Effector memory CD4-positive, alpha-beta T cell (primary cell): ENCODE data around the gene MPC1L.
"Not testable (repeated sequence)": the region's sequence is repeated elsewhere in the genome, so short reads cannot be mapped to it uniquely, and the experiment has no call there.

Experiments
- DNase-seq, 3 donors: peaks; one replicate each; pipeline ENCODE4 v3.0.0-alpha.2; 2020
- H3K27ac ChIP-seq: 2 replicates; pipeline ENCODE4 v1.7.0; 2013; ENCODE audit warnings: mild to moderate bottlenecking, low read length, moderate library complexity; ENCODE audit not compliant: insufficient read depth, poor library complexity, severe bottlenecking
- H3K27me3 ChIP-seq: replicated peaks from 2 replicates; pipeline ENCODE4 v1.7.0; 2013; ENCODE audit warnings: mild to moderate bottlenecking, low read length; ENCODE audit not compliant: insufficient read depth, control insufficient read depth, poor library complexity, severe bottlenecking
- H3K36me3 ChIP-seq: 2 replicates; pipeline ENCODE4 v1.7.0; 2013; ENCODE audit warnings: mild to moderate bottlenecking, low read length, moderate library complexity; ENCODE audit not compliant: control insufficient read depth, insufficient read depth
- H3K4me1 ChIP-seq: 2 replicates; pipeline ENCODE4 v1.7.0; 2013; ENCODE audit warnings: low read length, mild to moderate bottlenecking; ENCODE audit not compliant: control insufficient read depth, insufficient read depth, poor library complexity, severe bottlenecking
- H3K4me3 ChIP-seq: 2 replicates; pipeline ENCODE4 v1.7.0; 2013; ENCODE audit warnings: low read length, low read depth, mild to moderate bottlenecking; ENCODE audit not compliant: insufficient read depth, poor library complexity, severe bottlenecking
- H3K9me3 ChIP-seq: 2 replicates; pipeline ENCODE4 v1.7.0; 2013; ENCODE audit warnings: mild to moderate bottlenecking, low read length, moderate library complexity; ENCODE audit not compliant: control insufficient read depth

Gene MPC1L

GRCh38 chrX:40582178-40582577 lies 41.0 kb upstream of the MPC1L start:
- not testable (repeated sequence) for DNase-seq, H3K4me1 ChIP-seq, H3K36me3 ChIP-seq, H3K27ac ChIP-seq, H3K9me3 ChIP-seq, H3K27me3 ChIP-seq, H3K4me3 ChIP-seq

- no peaks in the 10 kb centered on the region for H3K9me3 ChIP-seq
- no peaks in the 10 kb centered on the region for H3K36me3 ChIP-seq
- no peak for DNase-seq
- peaks cover 7% of the 10 kb centered on the region for H3K4me1 ChIP-seq
- no peak overlapping the region for H3K27ac ChIP-seq
- H3K4me3 ChIP-seq, result no peak overlapping the region
- H3K27me3 ChIP-seq, result no peaks in the 10 kb centered on the region
Measured at GRCh38 chrX:40582811-40583210, 40.4 kb upstream of the MPC1L start.

DNA sequence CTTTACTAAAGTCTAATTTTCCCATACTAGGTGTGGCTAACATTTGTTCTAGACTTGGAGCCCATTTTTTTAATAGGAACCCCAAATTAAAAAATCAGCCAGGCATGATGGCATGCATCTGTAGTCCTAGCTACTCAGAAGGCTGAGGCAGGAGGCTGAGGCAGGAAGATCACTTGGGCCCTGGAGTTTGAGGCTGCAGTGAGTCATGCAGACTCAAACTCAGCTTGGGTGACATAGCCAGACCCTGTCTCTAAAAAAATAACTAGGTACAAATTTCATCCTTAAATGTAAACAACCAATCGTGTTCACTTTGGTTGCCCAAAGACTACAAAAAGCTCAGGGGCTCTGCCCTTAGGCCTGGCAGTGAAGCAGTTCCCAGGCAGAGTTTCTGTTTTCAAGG lies 35.6 kb upstream of the MPC1L start:
- peaks cover 10% of the 10 kb centered on the region for H3K36me3 ChIP-seq
- DNase-seq, H3K9me3 ChIP-seq, H3K4me3 ChIP-seq, H3K27ac ChIP-seq, H3K4me1 ChIP-seq, H3K27me3 ChIP-seq: not testable (repeated sequence)

GRCh38 chrX:40589616-40590321 lies 33.5 kb upstream of the MPC1L start:
- Histone ChIP-seq H3K27ac (peak overlapping the region; percentile 10), H3K36me3 (peaks cover 14% of the 10 kb centered on the region)
- H3K9me3 ChIP-seq, H3K4me1 ChIP-seq, DNase-seq, H3K4me3 ChIP-seq, H3K27me3 ChIP-seq: not testable (repeated sequence)

DNA sequence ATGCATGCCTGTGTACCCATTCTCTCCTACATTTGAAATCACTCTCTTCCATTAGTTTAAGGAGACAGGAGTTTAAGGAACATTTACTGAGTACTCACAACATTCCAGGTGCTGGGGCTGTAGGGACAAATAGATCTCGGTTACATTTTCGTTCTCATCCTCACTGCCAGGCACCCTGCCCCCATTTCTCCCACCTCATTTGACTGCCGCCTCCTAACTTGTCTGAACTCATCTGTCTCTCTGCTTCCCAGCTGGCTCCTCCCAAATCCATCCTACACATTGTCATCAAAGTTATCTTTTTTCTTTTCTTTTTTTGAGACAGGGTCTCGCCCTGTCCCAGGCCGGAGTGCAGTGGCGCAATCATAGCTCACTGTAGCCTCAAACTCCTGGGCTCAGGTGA lies 19.8 kb upstream of the MPC1L start:
- H3K4me1 ChIP-seq, result no peaks in the 10 kb centered on the region
- no peaks in the 10 kb centered on the region for H3K9me3 ChIP-seq
- peaks cover 11% of the 10 kb centered on the region for H3K36me3 ChIP-seq
- no peak overlapping the region for H3K27ac ChIP-seq
- no peak for DNase-seq
- no peak overlapping the region for H3K4me3 ChIP-seq
- H3K27me3 ChIP-seq, result no peaks in the 10 kb centered on the region

- no peak for DNase-seq
- Histone ChIP-seq H3K4me3 (no peak overlapping the region), H3K27me3 (no peaks in the 10 kb centered on the region), H3K9me3 (no peaks in the 10 kb centered on the region), H3K27ac (no peak overlapping the region), H3K4me1 (no peaks in the 10 kb centered on the region), H3K36me3 (no peaks in the 10 kb centered on the region)
Measured at GRCh38 chrX:40607381-40607780, 15.8 kb upstream of the MPC1L start.

- no peak for DNase-seq
- Histone ChIP-seq H3K27ac (no peak overlapping the region), H3K27me3 (no peaks in the 10 kb centered on the region), H3K36me3 (no peaks in the 10 kb centered on the region), H3K4me3 (no peak overlapping the region), H3K4me1 (no peaks in the 10 kb centered on the region), H3K9me3 (no peaks in the 10 kb centered on the region)
Measured at GRCh38 chrX:40612511-40612910, 10.7 kb upstream of the MPC1L start.

DNA sequence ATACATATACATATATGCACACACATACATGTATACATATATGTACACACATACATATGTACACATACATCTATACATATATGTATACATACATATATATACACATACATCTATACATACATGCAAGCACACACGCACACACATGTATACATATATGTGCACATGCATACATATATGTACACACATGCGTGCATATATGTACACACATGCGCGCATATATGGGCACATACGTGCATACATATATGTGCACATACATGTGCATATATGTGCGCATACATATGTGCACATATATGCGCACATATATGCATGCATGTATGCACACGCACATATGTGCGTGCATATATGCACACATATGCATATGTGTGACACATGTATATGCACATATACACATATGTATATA lies 7.3 kb upstream of the MPC1L start:
- no peaks in the 10 kb centered on the region for H3K4me1 ChIP-seq
- no peaks in the 10 kb centered on the region for H3K27me3 ChIP-seq
- no peak for DNase-seq
- no peaks in the 10 kb centered on the region for H3K36me3 ChIP-seq
- no peak overlapping the region for H3K4me3 ChIP-seq
- H3K27ac ChIP-seq, result no peak overlapping the region
- H3K9me3 ChIP-seq, result no peaks in the 10 kb centered on the region

GRCh38 chrX:40617566-40617965 lies 5.7 kb upstream of the MPC1L start:
- Histone ChIP-seq H3K9me3 (no peaks in the 10 kb centered on the region), H3K27ac (no peak overlapping the region), H3K4me1 (no peaks in the 10 kb centered on the region), H3K36me3 (no peaks in the 10 kb centered on the region), H3K27me3 (no peaks in the 10 kb centered on the region), H3K4me3 (no peak overlapping the region)
- DNase-seq, result no peak

DNA sequence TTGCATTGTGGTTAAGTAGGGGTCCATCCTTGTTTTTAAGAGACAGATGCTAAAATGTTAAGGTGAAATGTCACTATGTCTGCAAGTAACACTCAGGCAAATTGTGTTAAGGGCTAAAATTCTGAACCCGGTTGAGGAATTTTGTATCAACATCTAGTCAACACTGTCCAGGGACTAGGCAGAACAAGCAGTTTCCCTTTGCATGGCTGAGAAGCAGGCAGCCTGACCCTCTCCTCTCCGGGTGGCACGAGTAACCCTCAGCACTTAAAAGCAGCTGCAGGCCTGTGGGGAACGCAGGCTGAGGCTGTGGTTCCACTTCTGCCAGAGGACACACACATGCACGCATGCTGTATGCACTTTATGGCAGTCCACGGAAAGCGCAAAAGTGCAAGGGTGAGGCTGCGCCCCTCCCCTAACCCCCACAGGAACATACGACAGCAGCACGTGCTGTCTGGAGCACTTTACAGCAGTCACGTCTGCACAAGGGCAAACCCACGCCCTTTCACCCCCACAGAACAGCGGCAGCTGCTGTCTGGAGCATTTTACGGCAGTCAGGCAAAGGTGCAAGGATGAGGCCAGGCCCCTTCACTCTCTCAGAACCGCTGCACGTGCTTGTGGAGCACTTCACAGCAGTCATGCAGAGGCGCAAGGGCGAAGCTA lies 619 bp upstream of the MPC1L start:
- no peak for DNase-seq
- H3K36me3 ChIP-seq, result no peaks in the 10 kb centered on the region
- H3K4me3 ChIP-seq, result no peak overlapping the region
- no peaks in the 10 kb centered on the region for H3K27me3 ChIP-seq
- no peaks in the 10 kb centered on the region for H3K9me3 ChIP-seq
- H3K4me1 ChIP-seq, result no peaks in the 10 kb centered on the region
- H3K27ac ChIP-seq, result no peak overlapping the region
